NCI-H446 treated with DMSO at 0.1 percent for 48 hours (cell line): ENCODE measurements around the gene C19orf25.
A peak's percentile ranks its signal among the peaks of the same experiment; 100 is the strongest.
"Not testable (repeated sequence)": the region's sequence is repeated elsewhere in the genome, so short reads cannot be mapped to it uniquely, and the experiment has no call there.

Experiments used
- DNase-seq: peaks from one replicate; lab custom pipeline; 2025; lab: John Stamatoyannopoulos, UW

Gene C19orf25

GRCh38 chr19:1512671-1513498 lies 33.9 kb upstream of the C19orf25 start, which contains the start of gene ADAMTSL5:
ADAMTSL5 (minus strand) TSS chr19:1513019; CDS start chr19:1510943, 2,076 bp downstream.
- DNase-seq = no peak

- DNase-seq = no peak
These were observed 32.6 kb upstream of the C19orf25 start for GRCh38 chr19:1511318-1512317.

GRCh38 chr19:1510807-1511206 lies 31.8 kb upstream of the C19orf25 start:
- DNase-seq = no peak

GRCh38 chr19:1510442-1510806 lies 31.4 kb upstream of the C19orf25 start:
- no peak for DNase-seq

GRCh38 chr19:1509602-1510441 lies 30.8 kb upstream of the C19orf25 start:
- no peak for DNase-seq

- no peak for DNase-seq
These were observed 29.5 kb upstream of the C19orf25 start for GRCh38 chr19:1508507-1508856.

GRCh38 chr19:1507763-1508506 lies 28.9 kb upstream of the C19orf25 start:
- DNase-seq = peak; percentile 98

- no peak for DNase-seq
These were observed 28.2 kb upstream of the C19orf25 start for GRCh38 chr19:1507192-1507660.

- no peak for DNase-seq
These were observed 27.2 kb upstream of the C19orf25 start for GRCh38 chr19:1505991-1506881.

GRCh38 chr19:1505012-1505411 lies 26.0 kb upstream of the C19orf25 start:
- no peak for DNase-seq

- no peak for DNase-seq
These were observed 25.1 kb upstream of the C19orf25 start for GRCh38 chr19:1503925-1504773.

GRCh38 chr19:1503089-1503924 lies 24.3 kb upstream of the C19orf25 start:
- DNase-seq = no peak

- DNase-seq = no peak
These were observed 23.5 kb upstream of the C19orf25 start for GRCh38 chr19:1502433-1503088.

- DNase-seq = no peak
These were observed 22.2 kb upstream of the C19orf25 start for GRCh38 chr19:1501200-1501595.

GRCh38 chr19:1499231-1499630 lies 20.2 kb upstream of the C19orf25 start:
- not testable (repeated sequence) for DNase-seq

GRCh38 chr19:1497578-1498235 lies 18.7 kb upstream of the C19orf25 start:
- no peak for DNase-seq
